Activated T-helper 9 cell treated with anti-CD3 and anti-CD28 coated beads, Interleukin-2, amount 50 U/mL, for 16 hours (primary cell): ENCODE measurements around the gene CHRNA7.

ENCODE experiments used
- DNase-seq: peaks from one replicate; pipeline ENCODE4 v3.0.0-alpha.2; 2020; ENCODE audit warnings: low read depth

The CHRNA7 gene

DNA sequence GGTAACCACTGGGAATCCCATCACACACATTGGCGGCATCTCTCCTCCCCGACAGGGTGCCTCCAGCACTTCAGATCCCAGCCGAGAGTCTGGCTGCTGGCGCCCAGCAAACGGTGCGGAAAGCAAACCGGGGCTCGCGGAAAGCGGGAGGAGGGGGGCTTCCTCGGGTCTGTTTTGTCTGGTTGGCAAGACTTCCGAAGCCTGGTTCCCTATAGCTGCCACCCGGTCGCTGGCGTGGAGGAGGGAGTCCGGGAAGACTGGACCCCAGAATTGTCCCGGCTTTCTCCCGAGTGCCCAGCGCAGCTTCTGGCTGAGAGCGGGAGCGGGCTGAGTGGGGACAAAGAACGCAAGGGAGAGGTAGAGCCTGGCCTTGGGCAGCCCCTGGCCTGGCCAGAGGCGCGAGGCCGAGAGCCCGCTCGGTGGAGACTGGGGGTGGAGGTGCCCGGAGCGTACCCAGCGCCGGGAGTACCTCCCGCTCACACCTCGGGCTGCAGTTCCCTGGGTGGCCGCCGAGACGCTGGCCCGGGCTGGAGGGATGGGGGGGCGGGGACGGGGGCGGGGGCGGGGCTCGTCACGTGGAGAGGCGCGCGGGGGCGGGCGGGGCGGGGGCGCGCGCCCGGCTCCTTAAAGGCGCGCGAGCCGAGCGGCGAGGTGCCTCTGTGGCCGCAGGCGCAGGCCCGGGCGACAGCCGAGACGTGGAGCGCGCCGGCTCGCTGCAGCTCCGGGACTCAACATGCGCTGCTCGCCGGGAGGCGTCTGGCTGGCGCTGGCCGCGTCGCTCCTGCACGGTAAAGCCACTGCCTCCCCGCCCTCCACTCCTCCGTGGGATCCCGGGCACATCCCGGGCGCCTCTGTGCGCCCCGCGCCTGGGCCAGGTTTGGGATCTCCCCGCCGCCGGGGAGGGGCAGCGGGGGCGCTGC lies at the start of gene CHRNA7:
Gene CHRNA7, plus strand, starts transcription at position 654 of the 920 bp plus-strand sequence. Its CDS starts 80 bp downstream, at position 734.
- DNase-seq, result no peak

DNA sequence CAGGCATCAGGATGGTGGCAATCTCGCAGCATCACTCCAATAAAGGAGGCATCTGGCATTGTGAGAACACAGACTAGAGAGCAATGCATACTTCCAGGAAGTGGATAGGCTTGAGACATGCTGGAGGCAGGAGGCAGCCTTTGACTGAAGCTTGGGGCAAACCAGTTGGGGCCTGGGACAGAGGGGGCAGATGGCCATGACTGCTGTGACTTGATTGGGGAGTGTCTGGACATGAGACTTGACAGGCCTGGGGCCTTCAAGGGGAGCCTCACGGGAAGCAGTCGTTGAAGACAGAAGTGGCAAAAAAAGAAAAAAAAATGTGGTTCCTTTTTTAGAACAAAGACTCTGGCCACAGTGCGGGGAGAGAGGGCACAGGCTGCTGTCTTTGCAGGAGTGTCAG lies 44.7 kb upstream of the CHRNA7 start:
- DNase-seq, result no peak

DNA sequence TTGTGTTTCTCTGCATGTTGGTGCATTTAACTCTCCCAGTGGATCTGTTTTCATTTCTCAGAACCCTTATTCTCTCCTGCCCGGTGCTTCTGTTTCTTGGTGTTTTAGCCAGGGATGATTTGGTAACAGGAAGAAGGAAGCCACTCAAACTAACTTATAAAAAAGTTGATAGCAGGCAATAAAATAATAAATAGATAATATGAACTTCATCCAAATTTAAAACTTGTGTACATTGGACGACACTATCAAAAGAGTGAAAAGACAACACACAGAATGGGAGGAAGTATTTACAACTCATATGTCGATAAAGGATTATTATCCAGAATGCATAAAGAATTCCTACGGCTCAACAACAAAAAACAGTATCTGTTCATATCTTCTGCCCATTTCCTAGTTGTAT lies 37.3 kb upstream of the CHRNA7 start:
- DNase-seq, result no peak

GRCh38 chr15:31997711-31998110 lies 32.6 kb upstream of the CHRNA7 start:
- no peak for DNase-seq

GRCh38 chr15:32003558-32003957 lies 26.8 kb upstream of the CHRNA7 start:
- no peak for DNase-seq

DNA sequence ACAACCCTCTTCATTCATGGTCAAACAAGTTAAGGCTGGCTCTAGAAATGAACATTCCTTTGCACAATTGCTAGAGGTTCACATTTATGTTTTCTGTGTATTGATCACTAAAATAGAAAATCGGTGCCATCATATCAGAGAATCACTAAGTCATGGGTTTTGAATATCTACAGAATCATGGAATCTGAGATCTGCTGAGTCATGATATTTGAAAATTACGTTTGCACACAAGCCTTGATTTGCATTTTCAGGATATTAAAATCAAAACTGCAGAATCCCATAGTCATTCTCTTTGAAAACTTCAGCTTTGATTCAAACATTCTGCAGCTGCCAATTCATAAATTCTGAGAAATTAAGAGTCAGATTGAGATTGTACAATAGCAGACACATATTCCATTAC lies 26.1 kb upstream of the CHRNA7 start:
- DNase-seq, result no peak

GRCh38 chr15:32007355-32007960 lies 22.9 kb upstream of the CHRNA7 start:
- no peak for DNase-seq

GRCh38 chr15:32014953-32015352 lies 15.4 kb upstream of the CHRNA7 start:
- no peak for DNase-seq

DNA sequence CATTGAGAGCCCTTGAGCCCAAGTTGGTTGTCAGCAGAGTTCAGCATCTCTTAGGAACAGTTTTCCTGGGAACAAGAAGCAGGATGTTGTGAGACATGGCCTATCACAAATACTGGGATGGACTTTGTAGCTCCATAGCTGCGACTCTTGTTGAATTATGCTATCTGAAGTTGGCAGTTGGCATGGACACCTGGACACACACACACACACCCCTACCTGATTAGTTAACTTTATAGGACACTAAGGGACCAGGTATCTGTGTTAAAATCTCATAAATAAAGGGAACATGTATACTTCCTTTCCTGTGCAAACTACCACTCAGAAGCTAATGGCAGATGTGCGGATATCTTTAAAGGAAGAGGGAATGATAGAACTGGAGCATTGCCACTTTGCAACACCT lies 10.2 kb upstream of the CHRNA7 start:
- DNase-seq, result no peak

DNA sequence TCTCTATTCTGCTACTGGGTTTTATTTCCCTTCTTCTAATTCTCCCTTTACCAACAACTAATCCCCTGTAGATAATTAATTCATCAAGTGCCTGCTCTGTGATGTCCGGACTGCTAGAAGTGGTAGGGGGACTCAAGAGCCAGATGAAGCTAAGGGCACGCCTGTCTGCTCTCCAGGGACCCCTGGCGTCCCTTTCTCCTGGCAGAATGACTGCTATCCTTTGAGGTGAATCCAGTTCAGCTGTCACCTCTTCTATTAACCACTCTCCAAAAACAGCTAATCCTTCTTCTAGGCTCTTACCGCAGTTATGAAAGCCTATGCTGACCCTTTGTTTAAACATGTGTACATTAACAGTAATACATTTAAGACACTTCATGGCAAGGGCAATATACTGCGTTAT lies 1.4 kb upstream of the CHRNA7 start:
- DNase-seq, result no peak

GRCh38 chr15:32029409-32029861 lies 880 bp upstream of the CHRNA7 start:
- no peak for DNase-seq

DNA sequence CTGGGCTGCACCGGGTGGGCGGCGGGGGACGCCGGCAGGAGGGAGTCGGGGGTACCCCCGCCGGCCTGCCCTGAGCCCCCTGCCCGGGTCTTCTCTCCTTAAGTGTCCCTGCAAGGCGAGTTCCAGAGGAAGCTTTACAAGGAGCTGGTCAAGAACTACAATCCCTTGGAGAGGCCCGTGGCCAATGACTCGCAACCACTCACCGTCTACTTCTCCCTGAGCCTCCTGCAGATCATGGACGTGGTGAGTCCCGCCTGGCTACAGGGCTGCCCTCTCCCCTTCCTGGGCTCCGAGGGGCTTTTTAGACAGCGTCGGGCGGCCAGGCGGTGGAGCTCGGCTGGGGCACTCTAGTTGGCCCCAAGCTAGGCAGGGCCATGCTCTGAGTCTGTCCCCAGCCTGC lies 480 bp downstream of the CHRNA7 start:
- no peak for DNase-seq

- no peak for DNase-seq
Measured at GRCh38 chr15:32033186-32033890, 3.0 kb downstream of the CHRNA7 start.

DNA sequence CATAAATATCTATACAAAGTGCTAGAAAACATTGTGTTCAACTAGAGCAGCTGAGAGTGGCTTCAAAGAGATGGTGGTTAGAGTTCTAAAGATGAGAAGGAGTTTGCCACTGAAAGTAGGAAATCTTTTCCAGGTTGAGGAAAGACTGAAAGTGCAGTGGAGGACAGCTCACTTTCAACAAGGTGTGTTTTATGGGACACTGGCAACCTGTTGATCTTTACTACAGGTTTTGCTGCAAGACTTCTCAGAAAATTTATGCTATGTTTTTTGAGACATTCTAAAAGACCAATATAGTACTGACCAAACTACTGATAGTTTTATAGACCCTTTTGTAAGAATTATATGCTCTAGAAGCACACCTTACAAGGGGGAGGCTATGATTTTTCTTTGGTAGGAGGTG lies 3.8 kb downstream of the CHRNA7 start:
- DNase-seq, result no peak

- DNase-seq, result no peak
Measured at GRCh38 chr15:32035285-32035684, 5.0 kb downstream of the CHRNA7 start.

- no peak for DNase-seq
Measured at GRCh38 chr15:32036971-32037370, 6.7 kb downstream of the CHRNA7 start.

- no peak for DNase-seq
Measured at GRCh38 chr15:32041294-32041693, 11.0 kb downstream of the CHRNA7 start.

DNA sequence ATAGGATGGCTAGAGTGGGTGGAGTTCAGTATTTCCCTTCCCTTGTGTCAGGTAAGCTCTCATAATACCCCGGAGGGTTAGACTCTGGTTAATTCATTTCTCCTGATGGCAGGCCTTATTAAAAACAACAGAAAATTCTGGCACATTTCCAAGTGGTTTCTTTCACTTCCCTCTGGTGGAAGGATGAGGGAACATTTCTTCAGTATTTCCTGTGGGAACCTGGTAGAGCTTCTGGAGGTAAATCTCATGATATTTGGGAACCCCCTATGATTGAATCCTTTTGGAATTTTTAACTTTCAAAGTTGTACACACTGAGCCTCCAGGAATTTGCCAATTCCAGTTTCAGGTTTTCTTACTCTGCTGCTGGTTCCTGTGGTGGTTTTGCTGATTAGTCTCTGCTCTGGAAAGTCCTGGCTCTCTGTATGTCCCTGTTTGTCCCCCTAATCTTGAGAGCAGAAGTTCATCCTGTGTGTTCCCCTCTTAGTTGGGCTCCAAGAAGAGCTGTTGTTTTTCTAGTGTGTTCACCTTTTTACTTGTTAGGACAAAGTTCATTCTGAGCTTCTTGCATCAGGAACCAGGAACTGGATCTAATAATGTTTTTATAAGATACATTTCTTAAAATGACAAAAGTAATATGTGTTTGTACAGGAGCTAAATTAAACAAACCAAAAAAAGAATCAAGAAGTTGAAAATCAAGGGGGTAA lies 12.1 kb downstream of the CHRNA7 start:
- DNase-seq, result no peak

GRCh38 chr15:32053719-32054118 lies 23.4 kb downstream of the CHRNA7 start:
- no peak for DNase-seq

DNA sequence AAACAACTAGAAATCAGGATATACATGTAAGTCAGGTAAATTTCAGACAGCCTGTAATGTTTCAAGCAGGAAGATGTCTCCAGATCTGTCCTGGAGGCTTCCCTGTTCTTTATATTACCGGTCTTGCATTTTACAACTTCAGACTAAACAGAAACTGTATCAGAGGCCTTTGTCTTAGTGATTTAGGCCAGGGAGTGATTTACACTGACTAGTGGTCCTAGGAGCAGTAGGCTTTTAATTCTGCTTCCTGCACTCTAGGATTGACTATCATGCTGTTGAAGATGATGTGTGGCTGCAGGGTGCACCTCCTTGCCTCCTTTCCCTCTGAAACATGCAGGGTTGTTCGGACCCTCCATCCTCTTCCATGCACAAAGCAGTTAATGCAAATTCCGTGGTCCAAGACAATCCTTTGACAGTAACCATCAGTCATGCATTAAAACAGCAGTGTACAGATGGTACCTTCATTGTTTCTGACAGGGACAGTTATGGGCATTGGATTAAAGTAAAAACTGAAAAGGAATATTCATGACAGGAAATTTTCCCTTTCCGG lies 27.6 kb downstream of the CHRNA7 start:
- DNase-seq, result no peak

DNA sequence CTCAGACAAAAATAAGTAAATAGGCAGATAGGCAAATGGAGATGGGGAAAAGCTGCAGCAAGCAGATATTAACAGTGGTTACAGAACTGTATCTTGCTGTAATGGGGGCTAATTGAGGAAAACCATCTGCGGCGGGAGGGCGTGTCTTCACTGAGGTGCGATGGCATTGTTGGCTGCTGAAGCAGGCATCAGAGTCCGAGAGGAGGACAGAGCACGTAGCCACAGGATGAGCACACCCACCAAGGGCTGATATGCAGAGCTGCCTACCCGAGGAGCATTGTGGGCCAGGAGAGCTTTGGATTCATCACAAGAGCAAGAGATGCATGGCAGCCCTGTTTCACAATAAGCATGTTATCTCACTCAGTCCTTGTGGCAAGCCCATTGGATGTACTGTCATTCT lies 30.4 kb downstream of the CHRNA7 start:
- no peak for DNase-seq

GRCh38 chr15:32067115-32067514 lies 36.8 kb downstream of the CHRNA7 start:
- DNase-seq, result no peak
